GM11168 (cell line): ENCODE results near the gene FUT2.
"Not testable (repeated sequence)": the region's sequence is repeated elsewhere in the genome, so short reads cannot be mapped to it uniquely, and the experiment has no call there.

ENCODE experiments used
- in situ Hi-C: fragments of 300-500 bp; cut with MboI; formaldehyde crosslinking; loops from one replicate; pipeline ENCODE4 v1.12.0; 2022; ENCODE audit warnings: low sequenced_read_pairs; ENCODE audit not compliant: unreplicated experiment

FUT2 gene

DNA sequence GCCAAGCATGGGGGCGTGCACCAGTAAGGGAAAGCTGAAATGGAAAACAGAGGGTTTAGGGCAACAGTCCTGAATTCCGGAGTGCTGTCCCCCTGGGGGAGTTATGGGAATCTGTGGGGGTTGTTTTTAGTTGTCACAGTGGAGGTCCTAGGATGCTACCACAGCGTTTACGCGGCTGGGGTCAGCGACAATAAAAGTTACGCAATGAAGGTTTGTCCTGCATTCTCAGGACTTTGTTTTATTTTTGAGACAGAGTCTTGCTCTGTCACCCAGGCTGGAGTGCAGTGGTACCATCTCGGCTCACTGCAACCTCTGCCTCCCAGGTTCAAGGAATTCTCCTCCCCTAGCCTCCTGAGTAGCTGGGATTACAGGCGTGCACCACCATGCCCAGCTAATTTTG, 2.1 kb upstream of the FUT2 start:
- in situ Hi-C loops, result not testable (repeated sequence)

GRCh38 chr19:48696353-48697010, 711 bp downstream of the FUT2 start:
- in situ Hi-C loops, result no loop called here

DNA sequence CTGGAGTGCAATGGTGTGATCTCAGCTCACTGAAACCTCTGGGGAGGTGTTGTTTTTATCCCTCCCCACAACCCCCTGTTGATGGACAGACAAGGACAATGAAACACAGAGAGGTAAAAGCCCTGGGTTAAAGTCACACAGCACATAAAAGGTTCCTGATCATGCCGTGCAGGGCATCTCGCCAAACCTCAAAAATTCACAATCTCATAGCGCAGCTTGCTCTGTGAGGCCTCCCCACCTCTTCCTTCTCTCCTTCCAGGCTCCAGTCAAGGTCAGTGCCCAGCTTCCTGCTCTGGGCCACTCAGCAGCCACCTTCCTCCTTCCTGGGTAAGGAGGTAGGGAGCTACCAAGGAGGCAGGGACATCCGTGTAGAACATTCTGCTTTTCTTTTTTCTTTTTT, 2.3 kb downstream of the FUT2 start:
- in situ Hi-C loops, result no loop called here

- in situ Hi-C loops, result no loop called here
Observed at GRCh38 chr19:48702701-48703100, 6.9 kb downstream of the FUT2 start.

DNA sequence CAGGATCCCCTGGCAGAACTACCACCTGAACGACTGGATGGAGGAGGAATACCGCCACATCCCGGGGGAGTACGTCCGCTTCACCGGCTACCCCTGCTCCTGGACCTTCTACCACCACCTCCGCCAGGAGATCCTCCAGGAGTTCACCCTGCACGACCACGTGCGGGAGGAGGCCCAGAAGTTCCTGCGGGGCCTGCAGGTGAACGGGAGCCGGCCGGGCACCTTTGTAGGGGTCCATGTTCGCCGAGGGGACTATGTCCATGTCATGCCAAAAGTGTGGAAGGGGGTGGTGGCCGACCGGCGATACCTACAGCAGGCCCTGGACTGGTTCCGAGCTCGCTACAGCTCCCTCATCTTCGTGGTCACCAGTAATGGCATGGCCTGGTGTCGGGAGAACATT, 7.5 kb downstream of the FUT2 start:
- in situ Hi-C loops, result no loop called here

GRCh38 chr19:48705431-48705830, 9.7 kb downstream of the FUT2 start:
- in situ Hi-C loops, result no loop called here

- in situ Hi-C loops, result no loop called here
Observed at GRCh38 chr19:48708471-48708870, 12.7 kb downstream of the FUT2 start.

- in situ Hi-C loops, result no loop called here
Observed at GRCh38 chr19:48711106-48711662, 15.4 kb downstream of the FUT2 start.

DNA sequence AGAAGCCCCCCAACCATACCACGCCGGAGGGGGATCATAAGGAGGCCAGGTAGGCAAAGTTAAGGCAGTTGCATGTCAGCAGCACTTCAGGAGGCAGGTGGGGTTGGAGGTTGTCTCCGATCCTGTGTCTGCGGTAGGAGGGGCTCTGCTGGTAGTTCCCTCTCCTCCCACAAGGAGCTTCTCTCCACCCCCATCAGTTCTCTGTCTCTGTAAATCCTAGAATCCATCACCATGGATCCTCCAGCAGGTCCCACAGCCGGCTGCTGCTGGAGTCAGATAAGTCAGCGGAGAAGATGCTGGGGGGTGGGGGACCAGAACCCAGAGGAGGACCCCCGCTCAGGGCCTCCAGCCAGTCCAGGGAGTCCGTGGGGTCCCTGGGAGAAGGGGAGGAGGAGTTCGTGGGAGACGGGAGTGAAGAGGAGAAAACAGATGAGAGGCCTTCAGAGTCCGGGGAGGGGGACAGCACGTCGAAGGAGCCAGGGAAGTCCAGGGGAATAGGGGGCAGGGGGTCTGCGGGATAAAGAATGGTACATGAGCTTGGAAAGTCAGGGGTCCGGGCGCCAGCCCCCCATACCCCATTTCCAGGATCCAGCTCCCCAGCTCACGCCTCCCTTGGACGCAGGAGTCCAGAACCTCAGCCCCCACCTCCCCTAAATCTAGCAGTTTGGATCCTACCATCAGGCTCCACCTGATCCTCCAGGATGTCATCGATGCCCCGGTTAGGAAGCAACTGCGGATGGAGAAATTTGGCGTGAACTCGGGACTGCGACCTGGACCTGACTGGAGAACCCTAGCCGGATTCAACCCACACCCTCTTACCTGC, 17.5 kb downstream of the FUT2 start:
- in situ Hi-C loops, result no loop called here

GRCh38 chr19:48713864-48714755, 18.3 kb downstream of the FUT2 start:
- in situ Hi-C loops, result no loop called here

DNA sequence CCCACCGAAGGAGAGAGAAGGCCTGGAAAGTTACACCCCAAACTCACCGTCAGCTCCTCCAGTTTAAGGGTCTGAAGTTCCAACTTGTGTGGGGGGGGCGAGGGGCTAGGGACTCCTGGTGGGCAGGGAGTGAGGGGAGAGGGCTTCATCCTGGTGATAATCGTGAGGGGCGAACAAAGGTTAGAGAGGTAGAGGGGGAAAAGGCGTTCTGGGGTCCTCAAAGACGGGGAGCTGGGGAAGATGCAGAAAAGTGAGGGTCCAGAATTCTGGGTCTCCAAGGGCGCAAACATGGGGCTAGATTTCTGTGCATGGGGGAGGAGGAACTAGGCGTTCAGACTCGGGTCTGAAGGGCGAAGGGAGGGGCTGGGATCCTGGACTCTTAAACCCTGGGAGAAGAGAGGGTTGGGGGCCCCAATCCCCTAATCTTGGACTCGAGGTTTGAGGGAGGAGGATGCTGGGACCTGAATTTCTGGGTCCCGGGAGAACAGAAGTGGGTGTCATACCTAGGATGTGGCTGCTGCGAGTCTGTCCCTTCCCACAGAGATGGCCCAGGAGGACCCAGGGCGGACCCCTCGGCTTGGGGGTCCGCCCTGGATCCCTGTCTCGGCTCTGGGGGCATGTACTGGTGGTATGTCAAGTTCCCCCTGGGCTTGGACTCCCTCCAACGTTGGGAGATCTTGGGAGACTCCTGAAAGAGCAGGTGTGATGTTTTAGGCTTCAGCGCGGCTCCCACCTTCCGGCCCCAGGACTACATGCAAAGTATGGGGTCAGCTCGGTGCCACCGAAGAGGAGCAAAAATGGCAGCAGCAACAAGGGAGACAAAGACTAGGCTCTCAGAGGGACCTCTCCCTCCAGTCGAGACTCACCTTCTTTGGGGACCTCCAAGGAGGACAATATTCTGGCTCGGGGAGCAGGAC, 19.2 kb downstream of the FUT2 start:
- in situ Hi-C loops, result no loop called here

DNA sequence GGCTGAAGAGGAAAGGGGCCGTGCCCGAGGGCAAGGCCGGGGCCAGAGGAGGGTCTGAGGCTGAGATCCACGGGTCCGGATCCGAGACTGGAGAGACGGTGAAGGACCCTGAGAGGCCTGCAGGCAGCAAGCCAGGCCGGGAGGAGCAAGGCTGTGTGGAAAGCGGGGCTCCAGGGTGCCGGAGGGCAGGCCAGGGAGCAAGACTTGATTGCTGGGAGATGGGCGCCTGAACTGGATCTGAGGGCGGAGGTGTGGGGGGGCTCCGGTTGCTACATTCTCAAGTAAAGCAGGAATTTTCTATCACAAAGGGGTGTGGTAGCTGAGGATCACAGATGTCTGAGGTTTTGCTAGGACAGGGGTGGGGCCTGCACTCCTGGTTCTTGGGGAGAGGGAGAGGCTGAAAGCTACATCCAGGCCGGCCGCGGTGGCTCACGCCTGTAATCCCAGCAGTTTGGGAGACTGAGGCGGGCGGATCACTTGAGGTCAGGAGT, 20.0 kb downstream of the FUT2 start:
- in situ Hi-C loops, result no loop called here

DNA sequence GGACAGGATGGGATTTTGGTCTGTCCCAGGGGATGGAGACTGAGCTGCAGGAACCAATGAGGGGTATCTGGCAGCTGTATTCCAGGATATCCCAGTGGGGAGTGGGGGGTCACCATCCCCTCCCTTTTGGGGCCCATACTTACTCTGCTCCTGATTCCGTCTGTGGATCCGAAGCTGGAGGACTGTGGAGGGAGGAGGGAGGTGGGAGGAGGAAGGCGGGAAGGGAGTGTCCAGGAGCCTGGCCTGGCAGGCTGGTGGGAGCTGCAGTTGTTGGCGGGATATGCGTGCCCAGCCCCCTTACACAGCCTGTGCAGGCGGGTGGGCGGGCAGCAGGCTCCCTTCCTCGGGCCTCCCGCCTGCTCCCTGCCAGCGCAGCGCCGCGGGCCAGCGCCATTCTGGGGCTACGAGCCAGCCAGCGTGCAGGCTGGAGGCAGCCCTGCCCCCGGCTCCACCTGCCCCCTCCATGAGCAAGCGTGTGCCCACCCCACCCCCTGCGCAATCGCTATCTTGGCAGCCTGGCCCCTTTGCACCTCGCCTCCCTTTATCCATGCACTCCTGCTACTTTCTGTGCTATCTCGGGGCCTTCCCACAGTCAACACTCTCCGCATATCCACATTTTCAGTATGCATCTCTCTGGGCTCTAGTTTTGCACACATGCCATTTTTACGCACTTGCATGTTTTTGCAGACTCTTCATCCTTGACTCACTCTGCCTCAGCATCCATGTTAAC, 21.0 kb downstream of the FUT2 start:
- in situ Hi-C loops, result no loop called here

GRCh38 chr19:48718106-48718505, 22.3 kb downstream of the FUT2 start:
- in situ Hi-C loops, result not testable (repeated sequence)

GRCh38 chr19:48718711-48719231, 23.0 kb downstream of the FUT2 start:
- in situ Hi-C loops, result no loop called here

- in situ Hi-C loops, result no loop called here
Observed at GRCh38 chr19:48719263-48720171, 23.7 kb downstream of the FUT2 start, which contains the start of gene MAMSTR. TSS of gene MAMSTR (minus strand) at chr19:48719725. CDS start at chr19:48719031, 694 bp downstream.

- in situ Hi-C loops, result no loop called here
Observed at GRCh38 chr19:48720251-48720612, 24.5 kb downstream of the FUT2 start.
